GM20431 (cell line): Measurements from ENCODE around the gene RPS15.
"Not testable (repeated sequence)": the region's sequence is repeated elsewhere in the genome, so short reads cannot be mapped to it uniquely, and the experiment has no call there.

Experiments used
- in situ Hi-C: fragments of 300-500 bp; cut with MseI, MboI; formaldehyde crosslinking; loops from one replicate; pipeline ENCODE4 v1.15.0; 2020; ENCODE audit warnings: low sequenced_read_pairs; ENCODE audit not compliant: unreplicated experiment

Gene RPS15

GRCh38 chr19:1430246-1430645, 8.0 kb upstream of the RPS15 start:
- in situ Hi-C loops, result no loop called here

- in situ Hi-C loops, result no loop called here
These were observed 6.3 kb upstream of the RPS15 start for GRCh38 chr19:1431759-1432506.

- in situ Hi-C loops, result no loop called here
These were observed 5.7 kb upstream of the RPS15 start for GRCh38 chr19:1432507-1432887.

GRCh38 chr19:1433119-1434039, 4.8 kb upstream of the RPS15 start:
- in situ Hi-C loops, result no loop called here

GRCh38 chr19:1434040-1434366, 4.2 kb upstream of the RPS15 start:
- in situ Hi-C loops, result no loop called here

- in situ Hi-C loops, result no loop called here
These were observed 3.6 kb upstream of the RPS15 start for GRCh38 chr19:1434577-1435060.

- in situ Hi-C loops, result no loop called here
These were observed 2.7 kb upstream of the RPS15 start for GRCh38 chr19:1435378-1435989.

GRCh38 chr19:1437609-1438008, 587 bp upstream of the RPS15 start:
- in situ Hi-C loops, result no loop called here

- in situ Hi-C loops, result no loop called here
These were observed 748 bp downstream of the RPS15 start for GRCh38 chr19:1438933-1439354.

GRCh38 chr19:1439525-1440417, 1.6 kb downstream of the RPS15 start:
- in situ Hi-C loops, result not testable (repeated sequence)

- in situ Hi-C loops, result no loop called here
These were observed 2.2 kb downstream of the RPS15 start for GRCh38 chr19:1440418-1440801.

GRCh38 chr19:1441022-1441426, 2.8 kb downstream of the RPS15 start:
- in situ Hi-C loops, result no loop called here

GRCh38 chr19:1441677-1442438, 3.7 kb downstream of the RPS15 start:
- in situ Hi-C loops, result no loop called here

GRCh38 chr19:1445185-1445931, 7.2 kb downstream of the RPS15 start:
- in situ Hi-C loops, result no loop called here

- in situ Hi-C loops, result no loop called here
These were observed 7.9 kb downstream of the RPS15 start for GRCh38 chr19:1445932-1446712.

- in situ Hi-C loops, result no loop called here
These were observed 8.7 kb downstream of the RPS15 start for GRCh38 chr19:1446713-1447481.

GRCh38 chr19:1447504-1447903, 9.3 kb downstream of the RPS15 start:
- in situ Hi-C loops, result no loop called here
